G401.6 (cell line): ENCODE measurements around the gene WDR64.
"Not testable (repeated sequence)": the region's sequence is repeated elsewhere in the genome, so short reads cannot be mapped to it uniquely, and the experiment has no call there.

ENCODE experiments used
- FAIRE-seq: peaks from 2 replicates; lab custom pipeline; 2012; peaks lifted over from hg19 to GRCh38; lab: Jason Lieb, UNC

The WDR64 gene

GRCh38 chr1:241800640-241801039 lies 148.6 kb downstream of the WDR64 start:
- FAIRE-seq = no peak

GRCh38 chr1:241802863-241803262 lies 150.8 kb downstream of the WDR64 start:
- no peak for FAIRE-seq

DNA sequence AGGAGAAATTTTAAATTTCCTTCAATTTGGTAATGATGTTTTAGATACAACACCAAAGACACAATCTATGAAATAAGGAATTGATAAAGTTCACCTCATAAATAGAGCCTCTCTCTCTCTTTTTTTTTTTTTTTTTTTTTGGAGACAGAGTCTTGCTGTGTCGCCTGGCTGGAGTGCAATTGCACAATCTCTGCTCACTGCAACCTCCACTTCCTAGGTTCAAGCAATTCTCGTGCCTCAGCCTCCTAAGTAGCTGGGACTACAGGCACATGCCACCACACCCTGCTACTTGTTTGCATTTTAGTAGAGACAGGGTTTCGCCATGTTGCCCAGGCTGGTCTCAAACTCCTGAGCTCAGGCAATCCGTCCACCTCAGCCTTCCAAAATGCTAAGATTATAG lies 152.6 kb downstream of the WDR64 start:
- not testable (repeated sequence) for FAIRE-seq

- no peak for FAIRE-seq
Measured at GRCh38 chr1:241808265-241808664, 156.2 kb downstream of the WDR64 start.

DNA sequence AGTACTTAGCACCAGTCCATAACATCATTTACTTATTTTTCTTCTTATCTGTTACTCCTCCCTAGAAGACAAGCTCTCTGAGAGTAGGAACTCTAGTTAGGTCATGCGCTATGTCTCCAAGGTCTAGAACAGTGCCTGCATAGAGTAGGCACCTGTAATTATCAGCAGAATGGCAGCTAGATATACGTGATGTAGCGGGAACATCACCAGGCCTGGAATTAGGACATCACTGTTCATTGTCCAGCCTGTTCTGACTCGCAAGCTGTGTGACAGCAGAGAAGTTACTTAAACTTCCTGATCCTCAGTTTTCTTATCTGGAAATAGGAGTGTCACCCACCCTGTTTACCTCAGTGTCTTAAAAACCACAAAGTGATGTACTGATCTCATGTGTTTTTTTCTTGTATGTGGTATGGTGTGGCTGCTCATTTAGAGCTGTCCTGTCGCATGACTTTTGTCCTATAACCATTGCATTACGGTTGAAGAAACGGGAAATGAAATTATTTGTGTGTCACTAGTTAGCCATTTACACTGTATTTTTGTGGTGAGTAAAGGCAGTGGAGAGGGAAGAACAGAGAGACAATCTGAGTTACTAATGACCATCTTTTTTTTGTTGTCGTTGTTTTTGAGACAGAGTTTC lies 158.8 kb downstream of the WDR64 start:
- FAIRE-seq = no peak

GRCh38 chr1:241813768-241814320 lies 161.8 kb downstream of the WDR64 start:
- no peak for FAIRE-seq

DNA sequence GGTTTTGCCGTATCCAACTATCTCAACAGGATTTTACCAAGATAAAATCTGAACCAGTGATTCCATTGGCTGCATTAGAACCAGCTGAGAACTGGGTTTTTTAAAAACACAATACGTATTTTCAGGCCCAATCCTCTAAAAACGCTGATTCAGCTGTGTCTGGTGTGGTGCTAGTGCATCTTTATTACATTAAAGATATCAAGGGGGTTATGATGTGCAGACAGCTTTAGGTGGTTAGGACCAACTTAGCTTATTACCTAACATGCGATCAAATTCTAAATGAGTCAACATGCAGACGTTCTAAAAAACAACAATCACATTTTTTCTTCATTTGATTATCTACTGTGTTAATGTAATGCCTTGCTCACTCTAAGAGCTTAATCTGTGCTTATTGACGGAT lies 163.9 kb downstream of the WDR64 start:
- no peak for FAIRE-seq

DNA sequence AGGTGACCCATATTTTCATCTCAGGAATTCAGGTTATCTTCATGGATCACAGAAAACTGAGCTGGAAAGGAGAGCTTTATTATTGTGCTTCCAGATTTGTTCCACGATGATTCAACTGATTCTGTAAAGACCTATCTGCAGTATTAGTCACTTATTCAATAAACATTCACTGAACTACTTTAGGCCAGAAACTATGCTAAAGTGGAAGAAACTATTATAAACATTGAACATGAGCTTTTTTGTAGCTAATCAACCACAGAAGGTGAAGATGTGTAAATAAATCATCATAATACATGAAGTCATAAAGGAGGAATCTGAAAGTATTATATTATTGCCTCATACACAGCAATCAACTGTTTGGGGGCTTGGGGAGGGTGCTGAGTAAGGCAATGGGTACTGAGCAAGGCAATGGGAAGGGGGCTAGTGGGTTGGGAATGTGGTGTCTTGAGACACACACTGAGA lies 165.3 kb downstream of the WDR64 start:
- no peak for FAIRE-seq

GRCh38 chr1:241817956-241818612 lies 166.0 kb downstream of the WDR64 start:
- FAIRE-seq = no peak

DNA sequence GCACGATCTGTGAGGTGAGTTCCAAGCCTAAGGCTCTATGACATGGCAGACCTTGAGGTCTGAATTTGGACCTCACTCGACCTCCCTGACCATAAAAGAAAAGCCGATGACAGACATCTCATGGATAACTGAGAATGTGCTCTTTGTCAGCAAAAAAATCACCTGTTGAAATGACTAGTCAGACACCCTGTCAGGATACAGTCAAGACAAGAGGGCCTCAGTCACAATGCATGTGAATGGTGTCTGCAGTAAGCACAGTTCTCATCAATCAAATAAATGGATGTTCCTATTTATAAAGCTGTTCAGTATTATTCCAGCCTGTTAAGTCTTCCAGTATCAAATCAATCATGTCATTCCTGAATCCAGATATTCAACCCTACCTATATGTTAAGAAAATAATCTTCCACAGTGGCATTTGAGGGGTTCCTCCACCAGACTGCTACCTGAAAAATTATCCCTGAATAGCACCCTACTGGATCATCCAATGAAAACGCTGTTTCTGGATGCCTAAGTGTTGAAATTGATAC lies 167.3 kb downstream of the WDR64 start:
- no peak for FAIRE-seq

DNA sequence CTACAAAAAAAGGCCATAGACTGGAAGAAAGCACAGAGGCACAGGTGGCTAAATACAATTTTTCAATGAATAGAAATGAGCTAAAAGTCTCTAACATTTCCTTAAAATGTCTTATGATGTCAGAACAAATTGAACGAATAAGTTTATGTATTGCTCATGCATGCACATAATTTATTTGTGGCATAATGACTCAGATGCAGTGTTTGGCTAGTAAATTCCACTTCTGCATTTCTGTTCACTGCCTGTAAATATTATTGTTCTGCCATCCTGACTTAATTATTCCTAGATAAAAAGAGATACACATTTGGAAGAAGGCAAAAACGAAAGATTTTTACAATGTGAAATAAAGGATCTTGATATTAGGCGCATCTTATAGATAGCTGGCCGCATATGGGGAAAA lies 169.3 kb downstream of the WDR64 start:
- FAIRE-seq = no peak

GRCh38 chr1:241822846-241823245 lies 170.8 kb downstream of the WDR64 start:
- FAIRE-seq = no peak

- no peak for FAIRE-seq
Measured at GRCh38 chr1:241823925-241824324, 171.8 kb downstream of the WDR64 start.

GRCh38 chr1:241825581-241825980 lies 173.5 kb downstream of the WDR64 start:
- FAIRE-seq = no peak

GRCh38 chr1:241826613-241827012 lies 174.5 kb downstream of the WDR64 start:
- not testable (repeated sequence) for FAIRE-seq

DNA sequence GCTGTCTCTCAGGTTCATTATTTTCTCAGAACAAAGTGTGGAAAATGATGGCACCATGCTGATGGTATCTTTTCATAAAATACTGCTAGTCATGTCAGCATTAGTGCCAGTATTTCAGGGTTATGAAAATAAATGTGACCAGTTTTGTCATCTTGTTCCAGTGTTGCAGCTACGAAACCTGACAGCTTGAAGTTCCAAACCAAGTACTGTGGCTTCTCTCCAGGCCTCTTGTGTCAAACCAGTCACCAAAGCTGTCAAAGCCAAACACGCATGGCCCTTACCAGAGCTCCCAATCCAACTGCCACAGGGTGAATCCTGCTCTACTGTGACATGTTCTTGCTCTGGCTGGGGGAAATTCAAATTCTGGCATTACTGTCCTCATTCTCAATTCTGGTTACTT lies 175.2 kb downstream of the WDR64 start:
- no peak for FAIRE-seq

DNA sequence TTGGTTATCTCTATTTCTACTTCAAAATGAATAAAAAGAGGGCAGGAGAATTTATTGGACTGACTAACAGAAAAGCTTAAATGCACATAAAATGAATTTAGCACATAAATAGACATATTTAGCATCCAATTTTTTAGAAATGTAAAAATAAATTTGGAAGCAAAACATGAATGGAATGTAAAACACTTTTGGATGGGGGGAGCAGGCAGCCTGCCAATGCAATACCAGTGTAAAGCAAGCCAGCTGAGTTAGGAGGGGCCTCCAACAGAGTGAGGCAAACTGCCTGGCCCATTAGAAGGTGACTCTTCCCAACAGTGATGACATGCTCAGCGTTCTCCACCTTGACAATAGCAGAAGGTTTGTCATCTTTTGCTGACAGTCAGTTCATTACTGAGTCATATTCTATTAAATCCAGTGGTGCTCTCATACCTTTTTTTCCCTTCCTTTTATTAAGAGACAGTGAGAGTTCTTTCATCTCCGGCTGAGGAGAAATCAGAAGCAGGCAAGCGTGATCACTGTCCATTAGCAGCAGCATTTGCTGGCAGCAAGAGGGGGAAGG lies 176.5 kb downstream of the WDR64 start:
- no peak for FAIRE-seq

- peak; percentile 28 for FAIRE-seq
Measured at GRCh38 chr1:241829468-241829867, 177.4 kb downstream of the WDR64 start.

DNA sequence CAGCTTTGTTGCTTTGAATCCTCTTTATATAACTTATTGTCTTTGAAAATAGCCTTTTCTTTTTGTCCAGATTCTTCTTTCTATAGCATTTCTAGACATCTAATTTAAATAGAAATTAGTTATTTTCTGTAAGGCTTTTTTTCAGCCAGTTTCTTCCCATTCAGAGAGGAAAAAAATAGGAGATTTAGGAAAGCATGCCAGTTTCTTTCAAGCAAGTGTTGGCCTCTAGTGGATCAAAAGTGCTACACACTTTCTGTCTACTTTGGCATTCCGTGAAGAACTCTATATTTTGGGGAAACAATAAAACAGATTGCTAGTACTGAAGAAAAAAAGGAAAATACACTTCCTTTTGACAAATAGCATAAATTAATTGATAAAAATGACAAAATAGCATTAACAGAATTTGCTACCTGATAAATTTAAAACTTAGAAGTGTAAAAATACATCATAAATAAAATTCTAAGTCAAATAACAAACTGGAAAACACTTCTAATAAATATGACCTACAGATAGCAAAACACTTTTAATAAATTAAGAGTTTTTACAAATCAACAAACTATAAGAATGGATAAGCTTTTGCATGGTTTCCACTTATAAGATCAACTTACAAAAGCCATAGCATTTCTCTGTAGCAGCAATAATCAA lies 182.8 kb downstream of the WDR64 start:
- FAIRE-seq = peak; percentile 67

GRCh38 chr1:241836941-241837340 lies 184.9 kb downstream of the WDR64 start:
- FAIRE-seq = no peak

DNA sequence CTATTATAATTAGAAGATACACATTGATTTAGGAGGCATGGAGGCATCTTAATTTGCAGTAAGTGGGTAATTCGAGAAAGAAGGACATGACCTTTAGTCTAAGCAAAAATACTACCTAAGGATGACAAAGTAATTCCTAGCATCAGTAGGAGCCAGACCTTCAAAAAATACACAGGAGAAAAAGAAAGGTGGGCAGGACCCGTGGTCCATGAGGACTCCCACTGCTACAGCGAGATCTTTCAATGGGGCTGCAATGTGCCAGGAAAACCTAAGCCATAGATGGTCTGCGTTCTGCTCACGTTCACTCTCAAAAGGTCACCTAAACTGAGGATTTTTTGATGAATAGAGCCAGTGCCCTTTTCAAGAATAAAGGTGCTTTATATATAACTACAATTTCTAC lies 185.3 kb downstream of the WDR64 start:
- FAIRE-seq = no peak

DNA sequence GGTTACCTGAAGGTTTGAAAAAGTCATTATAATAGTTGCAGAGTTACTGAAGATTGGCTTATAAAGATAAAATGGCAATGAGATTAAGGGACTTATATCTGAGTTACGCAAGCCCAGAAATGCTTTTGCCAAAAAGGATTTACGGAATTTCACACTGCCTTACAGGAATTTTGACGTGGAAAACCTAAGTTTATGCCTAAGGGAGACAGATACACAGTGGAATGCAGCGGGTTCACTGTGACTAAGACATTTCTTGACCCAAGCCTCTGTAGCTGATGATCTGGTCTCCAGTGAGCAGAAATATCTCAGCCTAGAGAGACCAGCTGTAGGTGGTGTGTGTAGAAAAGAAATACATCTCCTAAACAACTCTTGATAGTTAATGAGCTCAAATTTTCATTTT lies 185.8 kb downstream of the WDR64 start:
- no peak for FAIRE-seq

- FAIRE-seq = no peak
Measured at GRCh38 chr1:241838897-241839296, 186.8 kb downstream of the WDR64 start.
